ENCODE results near the gene GIT2. TPM values are rescaled to one million over a fixed set of nuclear protein-coding genes. Genes with fewer than 3 reads are reported as not detected.

Gene GIT2
- 16.2 to 20.0 TPM (median 18.3 TPM) in 5 replicates for total RNA-seq (2022; extraction: Qiagen RNA extraction; ENCODE audit: low read depth)

DNA sequence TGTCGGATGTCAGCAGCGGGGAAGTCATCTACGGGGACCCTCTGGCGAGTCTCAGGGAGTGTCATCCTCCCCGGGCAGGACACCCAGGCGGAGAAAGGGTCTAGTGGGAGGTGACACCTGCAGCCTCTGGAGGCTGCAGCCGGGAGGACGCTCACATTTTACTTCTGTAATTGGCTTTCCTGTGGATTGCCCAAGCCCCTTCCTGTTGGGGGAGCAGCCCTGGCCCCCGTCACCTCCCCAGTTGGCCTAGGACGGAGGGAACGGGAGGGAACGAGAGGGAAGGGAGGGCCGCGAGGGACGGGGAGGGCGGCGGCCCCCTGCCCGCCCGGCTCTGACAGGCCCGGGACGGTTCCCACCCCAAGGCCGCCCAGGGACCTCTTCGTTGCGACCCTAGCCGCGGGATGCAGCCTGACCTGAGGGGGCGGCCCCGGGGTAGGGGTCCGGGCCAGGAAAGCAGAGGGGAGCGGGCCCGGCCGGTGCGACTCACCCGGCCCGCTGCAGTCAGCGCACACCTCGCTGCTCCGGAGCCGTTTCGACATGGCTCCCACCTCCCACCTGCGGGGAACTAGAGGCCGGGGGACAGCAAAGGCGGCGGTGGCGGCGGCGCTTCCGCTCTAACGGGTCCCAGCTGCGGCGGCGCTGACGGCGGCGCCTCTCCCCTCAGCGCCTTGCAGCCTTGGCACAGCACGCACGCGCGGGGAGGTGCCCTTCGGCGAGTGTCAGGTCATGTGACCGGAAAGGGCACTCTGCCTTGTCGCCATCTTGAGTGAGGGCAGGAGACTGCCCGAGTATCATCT lies at the start of gene GIT2:
Gene GIT2, minus strand, starts transcription at position 683 of the 797 bp plus-strand sequence. Its CDS starts 144 bp downstream, at position 539.

GRCh38 chr12:109998904-109999648 lies 2.9 kb upstream of the GIT2 start, which contains the start of gene ANKRD13A:
ANKRD13A (plus strand) TSS chr12:109999430; CDS start chr12:109999689, 259 bp downstream.

DNA sequence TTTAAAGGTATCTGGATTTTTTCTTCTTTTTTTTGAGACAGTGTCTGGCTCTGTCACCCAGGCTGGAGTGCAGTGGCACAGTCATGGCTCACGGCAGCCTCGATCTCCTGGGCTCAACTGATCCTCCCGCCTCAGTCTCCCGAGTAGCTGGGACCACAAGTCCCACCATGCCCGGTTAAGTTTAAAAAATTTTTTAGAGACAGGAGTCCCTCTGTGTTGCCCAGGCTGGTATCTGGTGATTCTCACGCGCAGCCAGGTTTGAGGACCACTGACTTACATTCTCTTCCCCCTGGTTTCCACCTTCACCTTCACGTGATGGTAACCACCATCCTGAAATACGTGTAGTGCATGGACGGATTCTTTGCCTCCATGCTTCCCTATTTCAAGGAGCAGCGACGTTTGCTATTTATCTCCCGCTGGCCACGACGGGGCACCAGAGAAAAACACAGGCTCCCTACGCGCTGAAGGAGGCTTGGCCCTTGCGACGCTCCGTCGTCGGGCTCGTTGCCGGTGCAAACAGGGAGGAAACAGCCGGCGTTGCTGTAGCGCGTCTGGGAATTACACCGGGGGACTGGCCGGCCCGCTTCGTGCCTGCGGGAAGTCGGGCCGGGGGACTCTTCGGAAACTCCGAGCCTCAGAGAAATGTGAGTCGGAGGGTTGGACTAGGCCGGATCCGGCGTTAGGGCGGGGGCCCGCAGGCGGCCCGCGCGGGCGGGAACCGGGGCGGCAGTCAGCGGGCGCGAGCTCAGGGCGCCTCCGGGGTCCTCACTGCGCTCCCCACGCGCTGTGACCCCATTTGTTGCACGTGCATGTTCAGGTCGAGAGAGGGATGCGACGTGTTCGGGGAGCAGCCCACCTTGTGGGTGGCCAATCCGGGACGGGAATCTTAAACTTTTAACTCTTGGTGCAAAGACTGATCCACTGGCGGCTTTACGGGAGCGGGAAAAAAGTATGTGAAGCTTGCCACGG lies 96.1 kb downstream of the GIT2 start, which contains the start of gene TCHP:
Gene TCHP, plus strand, starts transcription at position 492 of the 969 bp plus-strand sequence. CDS start 2,753 bp downstream, outside the sequence.

GRCh38 chr12:109880043-109880931 lies 115.9 kb downstream of the GIT2 start, which contains the start of gene GLTP:
GLTP (minus strand) TSS chr12:109880541; CDS start chr12:109880374, 167 bp downstream.

Other genes with a start within 250 kb of the GIT2 start
- gene TRPV4, start 163.0 kb downstream of the GIT2 start, total RNA-seq (2022; extraction: Qiagen RNA extraction; ENCODE audit: low read depth): 0.08 to 0.17 TPM (median 0.10 TPM) in 5 replicates
- gene GLTP, start 115.8 kb downstream of the GIT2 start, total RNA-seq (2022; extraction: Qiagen RNA extraction; ENCODE audit: low read depth): 18.8 to 21.4 TPM (median 19.5 TPM) in 5 replicates
- gene TCHP, start 96.1 kb downstream of the GIT2 start, total RNA-seq (2022; extraction: Qiagen RNA extraction; ENCODE audit: low read depth): 14.5 to 19.2 TPM (median 17.7 TPM) in 5 replicates
- gene ANKRD13A, start 3.1 kb upstream of the GIT2 start, total RNA-seq (2022; extraction: Qiagen RNA extraction; ENCODE audit: low read depth): 15.0 to 23.7 TPM (median 18.3 TPM) in 5 replicates
- gene C12orf76, start 52.2 kb upstream of the GIT2 start, total RNA-seq (2022; extraction: Qiagen RNA extraction; ENCODE audit: low read depth): 5.8 to 8.1 TPM (median 7.6 TPM) in 5 replicates
- 10.7 to 26.5 TPM (median 21.2 TPM) in 5 replicates for gene IFT81, start 128.0 kb upstream of the GIT2 start, total RNA-seq (2022; extraction: Qiagen RNA extraction; ENCODE audit: low read depth)

Measured in A549 treated with RU486 at 1 μM for 4 hours (cell line).